Endodermal cell (in vitro differentiated cells): ENCODE measurements around the gene WFDC5. TPM values are rescaled to one million over a fixed set of nuclear protein-coding genes. Genes with fewer than 3 reads are reported as not detected.
A peak's percentile ranks its signal among the peaks of the same experiment; 100 is the strongest.

Experiments
- DNase-seq: peaks from one replicate; pipeline ENCODE4 v3.0.0-alpha.2; 2017
- H3K27ac ChIP-seq: 2 replicates; pipeline ENCODE4 v1.5.1; 2013; ENCODE audit warnings: mild to moderate bottlenecking, low read depth, low read length, moderate library complexity
- H3K27me3 ChIP-seq: 2 replicates; pipeline ENCODE4 v1.6.1; 2013; ENCODE audit warnings: mild to moderate bottlenecking, low read length, moderate library complexity; ENCODE audit not compliant: insufficient read depth, control insufficient read depth, poor library complexity, severe bottlenecking
- H3K36me3 ChIP-seq: 2 replicates; pipeline ENCODE4 v1.7.0; 2013; ENCODE audit warnings: mild to moderate bottlenecking, low read length, moderate library complexity; ENCODE audit not compliant: control insufficient read depth, insufficient read depth
- H3K4me1 ChIP-seq: one replicate; pipeline ENCODE4 v1.7.0; 2013; ENCODE audit warnings: low read length; ENCODE audit not compliant: control insufficient read depth, insufficient read depth
- H3K4me3 ChIP-seq: 2 replicates; pipeline ENCODE4 v1.5.1; 2013; ENCODE audit warnings: mild to moderate bottlenecking, low read length, moderate library complexity
- H3K9ac ChIP-seq: 2 replicates; pipeline ENCODE4 v1.6.1; 2013; ENCODE audit warnings: mild to moderate bottlenecking, low read length, moderate library complexity; ENCODE audit not compliant: poor library complexity, severe bottlenecking; ENCODE audit errors: extremely low read depth
- H3K9me3 ChIP-seq: 2 replicates; pipeline ENCODE4 v1.6.1; 2013; ENCODE audit warnings: mild to moderate bottlenecking, low read length, moderate library complexity; ENCODE audit not compliant: control insufficient read depth
- H3K27ac Mint-ChIP-seq: 2 replicates; pipeline ENCODE4 v1.8.0; 2020; ENCODE audit warnings: mixed read lengths
- H3K27me3 Mint-ChIP-seq: 2 replicates; pipeline ENCODE4 v1.8.0; 2021; ENCODE audit warnings: mild to moderate bottlenecking, mixed read lengths; ENCODE audit not compliant: insufficient read depth
- H3K36me3 Mint-ChIP-seq: 2 replicates; pipeline ENCODE4 v1.8.0; 2020; ENCODE audit warnings: low read depth, mixed read lengths
- H3K4me1 Mint-ChIP-seq: 2 replicates; pipeline ENCODE4 v1.8.0; 2020; ENCODE audit warnings: mixed read lengths
- H3K4me3 Mint-ChIP-seq: 2 replicates; pipeline ENCODE4 v1.8.0; 2020; ENCODE audit warnings: mild to moderate bottlenecking, moderate library complexity, mixed read lengths
- H3K9me3 Mint-ChIP-seq: 2 replicates; pipeline ENCODE4 v1.8.0; 2020; ENCODE audit warnings: mild to moderate bottlenecking, mixed read lengths
- WGBS, 2 experiments: methylation state at CpG; one replicate each; pipeline versions ENCODE4 v1.1.5 to v1.1.7; 2013; ENCODE audit warnings: missing lambda C conversion rate in 2 of 2, mixed read lengths in 1 of 2; ENCODE audit not compliant: insufficient coverage in 1 of 2, insufficient read length in 1 of 2; 5-methylcytosine and 5-hydroxymethylcytosine counted together
- total RNA-seq, 2 donors: library from RNA; stranded (reverse); fragmentation: NEBNext Ultra II Directional in 1 of 2; extraction: Animal tissue kit (Norgen Biotek cat#: 25700) in 1 of 2; gene quantifications; 2 replicates in 1 of 2; 3 replicates in 1 of 2; pipeline ENCODE4 v1.2.1, GENCODE V29; 2021
- TF ChIP-seq, protein P1 (sequence below): fragments of 200-600 bp; sonication (generic); conservative IDR thresholded peaks from 2 replicates; pipeline ENCODE4 v1.5.0; 2021; ENCODE audit warnings: antibody characterized with exemption, mild to moderate bottlenecking

Gene WFDC5
- total RNA-seq, 2 donors from 2014 or later = not detected

DNA sequence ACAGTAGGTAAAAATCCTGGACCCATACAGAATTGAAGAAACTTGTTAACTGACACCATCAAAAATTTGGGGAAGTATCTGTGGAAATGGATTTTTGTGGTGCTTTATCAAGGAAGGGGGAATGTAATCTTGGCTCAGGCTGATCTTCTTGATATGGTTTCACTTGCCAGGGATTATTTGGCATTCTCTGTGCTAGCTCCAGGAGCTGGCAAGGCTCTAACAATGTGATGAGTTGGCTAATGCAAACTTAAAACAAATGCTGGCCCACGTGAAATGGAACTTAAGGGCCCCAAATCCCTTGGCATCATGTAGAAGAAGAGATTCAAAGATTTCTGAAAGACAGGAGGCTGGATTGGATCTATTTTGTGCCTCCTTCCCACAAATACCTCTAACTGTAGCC lies 27.2 kb downstream of the WFDC5 start:
- Mint-ChIP-seq H3K4me3 (no peak overlapping the region), H3K4me1 (peaks cover 6% of the 10 kb centered on the region), H3K36me3 (peaks cover 22% of the 10 kb centered on the region), H3K9me3 (peaks cover 2% of the 10 kb centered on the region), H3K27ac (peak overlapping the region; percentile 40), H3K27me3 (no peaks in the 10 kb centered on the region)
- H3K36me3 ChIP-seq = peaks cover 3% of the 10 kb centered on the region
- H3K4me1 ChIP-seq = no peaks in the 10 kb centered on the region
- H3K27ac ChIP-seq = no peak overlapping the region
- H3K27me3 ChIP-seq = no peaks in the 10 kb centered on the region
- H3K9me3 ChIP-seq = peaks cover 5% of the 10 kb centered on the region
- WGBS, 2 experiments = 94% methylated on average over 1 of the region's 1 CpG; no CpG with 5 or more reads in 1 of the 2 experiments
- DNase-seq = no peak
- no peak overlapping the region for H3K4me3 ChIP-seq
- no peak overlapping the region for H3K9ac ChIP-seq
- TF ChIP-seq, protein P1, sequence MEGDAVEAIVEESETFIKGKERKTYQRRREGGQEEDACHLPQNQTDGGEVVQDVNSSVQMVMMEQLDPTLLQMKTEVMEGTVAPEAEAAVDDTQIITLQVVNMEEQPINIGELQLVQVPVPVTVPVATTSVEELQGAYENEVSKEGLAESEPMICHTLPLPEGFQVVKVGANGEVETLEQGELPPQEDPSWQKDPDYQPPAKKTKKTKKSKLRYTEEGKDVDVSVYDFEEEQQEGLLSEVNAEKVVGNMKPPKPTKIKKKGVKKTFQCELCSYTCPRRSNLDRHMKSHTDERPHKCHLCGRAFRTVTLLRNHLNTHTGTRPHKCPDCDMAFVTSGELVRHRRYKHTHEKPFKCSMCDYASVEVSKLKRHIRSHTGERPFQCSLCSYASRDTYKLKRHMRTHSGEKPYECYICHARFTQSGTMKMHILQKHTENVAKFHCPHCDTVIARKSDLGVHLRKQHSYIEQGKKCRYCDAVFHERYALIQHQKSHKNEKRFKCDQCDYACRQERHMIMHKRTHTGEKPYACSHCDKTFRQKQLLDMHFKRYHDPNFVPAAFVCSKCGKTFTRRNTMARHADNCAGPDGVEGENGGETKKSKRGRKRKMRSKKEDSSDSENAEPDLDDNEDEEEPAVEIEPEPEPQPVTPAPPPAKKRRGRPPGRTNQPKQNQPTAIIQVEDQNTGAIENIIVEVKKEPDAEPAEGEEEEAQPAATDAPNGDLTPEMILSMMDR = no peak

DNA sequence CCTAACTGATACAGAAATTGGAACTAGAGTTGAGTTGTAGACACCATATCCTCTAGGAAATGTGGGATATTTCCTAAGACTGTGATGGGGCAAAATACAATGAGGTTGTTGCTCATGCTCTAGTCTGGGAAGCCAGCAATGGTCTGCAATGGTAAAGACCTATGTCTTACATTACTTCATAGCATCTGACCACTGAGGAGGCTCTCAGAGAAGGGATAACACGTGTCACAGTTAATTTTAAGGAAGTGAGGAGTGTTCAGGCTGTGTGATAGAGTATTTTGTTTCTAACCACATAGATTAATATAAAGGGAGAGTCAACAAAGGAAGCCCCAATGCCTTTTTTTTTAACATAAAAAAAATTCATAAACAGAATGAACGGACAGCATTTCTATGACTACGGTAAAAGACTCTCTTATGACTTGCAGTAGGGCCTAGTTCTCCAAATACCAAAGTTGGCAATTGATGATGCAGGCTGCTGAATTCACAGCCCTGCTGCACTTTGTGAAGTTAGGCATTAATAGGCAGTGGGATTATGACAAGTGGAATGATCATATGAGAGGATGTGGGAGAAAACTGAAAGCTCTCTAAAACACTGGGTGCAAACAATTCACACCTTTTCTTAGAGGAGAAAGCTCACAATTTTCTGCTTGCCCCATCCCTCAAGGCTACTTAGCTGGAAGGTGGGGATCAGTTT lies 27.7 kb downstream of the WFDC5 start:
- H3K9me3 Mint-ChIP-seq = peaks cover 8% of the 10 kb centered on the region
- H3K4me1 Mint-ChIP-seq = peaks cover 6% of the 10 kb centered on the region
- H3K4me3 Mint-ChIP-seq = no peak overlapping the region
- H3K4me3 ChIP-seq = no peak overlapping the region
- H3K36me3 Mint-ChIP-seq = peaks cover 27% of the 10 kb centered on the region
- H3K27ac Mint-ChIP-seq = no peak overlapping the region
- H3K9ac ChIP-seq = no peak overlapping the region
- H3K27me3 ChIP-seq = no peaks in the 10 kb centered on the region
- no peaks in the 10 kb centered on the region for H3K27me3 Mint-ChIP-seq
- no peak overlapping the region for H3K27ac ChIP-seq
- TF ChIP-seq, protein P1 = no peak
- H3K36me3 ChIP-seq = peaks cover 9% of the 10 kb centered on the region
- WGBS, 2 experiments = 95 to 98% methylated on average over 2 of the region's 3 CpGs
- peaks cover 10% of the 10 kb centered on the region for H3K9me3 ChIP-seq
- DNase-seq = no peak
- no peaks in the 10 kb centered on the region for H3K4me1 ChIP-seq

DNA sequence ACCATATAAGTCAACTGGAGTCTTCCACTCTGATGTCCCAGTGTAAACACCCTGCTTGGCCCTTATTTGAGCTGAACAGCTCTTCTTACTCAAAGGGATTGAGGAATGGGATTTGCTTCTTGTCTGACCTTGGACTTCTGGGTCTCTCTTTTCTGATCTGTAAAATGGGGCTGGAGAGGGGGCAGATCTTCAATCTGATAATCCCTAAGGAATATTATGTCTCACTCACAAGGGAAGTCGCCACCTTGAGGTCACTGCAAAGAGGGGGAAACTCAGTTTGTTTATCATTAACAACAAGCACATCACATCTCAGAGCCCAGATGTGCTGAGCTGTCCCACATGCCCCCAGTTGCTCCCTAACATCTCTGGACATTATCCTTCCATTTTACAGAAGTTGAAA lies 29.1 kb downstream of the WFDC5 start:
- no peak for DNase-seq
- Histone ChIP-seq H3K27me3 (no peaks in the 10 kb centered on the region), H3K27ac (no peak overlapping the region), H3K9me3 (peaks cover 16% of the 10 kb centered on the region), H3K36me3 (peaks cover 19% of the 10 kb centered on the region), H3K4me1 (no peaks in the 10 kb centered on the region), H3K4me3 (no peak overlapping the region), H3K9ac (no peak overlapping the region)
- Mint-ChIP-seq H3K9me3 (peaks cover 18% of the 10 kb centered on the region), H3K4me3 (no peak overlapping the region), H3K27ac (no peak overlapping the region), H3K4me1 (peaks cover 6% of the 10 kb centered on the region), H3K36me3 (peaks cover 40% of the 10 kb centered on the region), H3K27me3 (no peaks in the 10 kb centered on the region)
- TF ChIP-seq, protein P1 = no peak
- 88 to 100% methylated on average over 1 of the region's 1 CpG for WGBS, 2 experiments
